Ascending aorta (tissue), 2 donors: ENCODE measurements around the gene SSR2. TPM values are rescaled to one million over a fixed set of nuclear protein-coding genes. Genes with fewer than 3 reads are reported as not detected.

Source experiments
- DNase-seq, 2 donors: peaks; one replicate each; pipeline ENCODE4 v3.0.0-alpha.2; 2019; ENCODE audit warnings: low spot score in 2 of 2
- H3K27ac ChIP-seq, 2 donors: fragments of 200-600 bp; sonication (generic); one replicate each; pipeline ENCODE4 v1.5.1; 2016 to 2017; ENCODE audit warnings: mild to moderate bottlenecking in 1 of 2
- H3K27me3 ChIP-seq: fragments of 200-600 bp; sonication (generic); one replicate; pipeline ENCODE4 v1.5.1; 2017
- H3K36me3 ChIP-seq, 2 donors: fragments of 200-600 bp; sonication (generic); one replicate each; pipeline ENCODE4 v1.5.1; 2016
- H3K4me1 ChIP-seq, 2 donors: fragments of 200-600 bp; sonication (generic); one replicate each; pipeline ENCODE4 v1.5.1; 2016 to 2017; ENCODE audit warnings: mild to moderate bottlenecking in 1 of 2
- H3K4me3 ChIP-seq, 2 donors: fragments of 200-600 bp; sonication (generic); one replicate each; pipeline ENCODE4 v1.5.1; 2016 to 2017; ENCODE audit warnings: mild to moderate bottlenecking in 1 of 2
- H3K9me3 ChIP-seq, 2 donors: fragments of 200-600 bp; sonication (generic); one replicate each; pipeline ENCODE4 v1.5.1; 2016
- CTCF ChIP-seq, 3 experiments: fragments of 200-600 bp in 2 of 3; fragments of 450-650 bp in 1 of 3; sonication (generic) in 2 of 3; IDR thresholded peaks; one replicate each; pipeline ENCODE4 v1.5.1; 2016 to 2019; ENCODE audit warnings: antibody characterized with exemption in 3 of 3, mild to moderate bottlenecking in 1 of 3, moderate library complexity in 1 of 3
- intact Hi-C: fragments of 100-400 bp; cut with DNase I; formaldehyde crosslinking; loops from one replicate; pipeline ENCODE4 v1.15.1; 2023
- total RNA-seq: library from RNA; depleted of rRNA; stranded (reverse); fragments of >200 nt; gene quantifications from one replicate; pipeline ENCODE4 v1.1.0, GENCODE V29; 2016

The SSR2 gene
- 103 TPM for total RNA-seq

- H3K4me3 ChIP-seq, result peak within 1 kb of the TSS; percentile 90 to 93
- peak within 1 kb of the TSS; percentile 90 to 91 for H3K27ac ChIP-seq
- no peak for TF ChIP-seq CTCF (IDR thresholded peaks at IDR 0.05)
- intact Hi-C loops, result loop anchor here (2.0 kb wide), 1 partner anchor 34 kb away; the partner anchor contains the start of gene LAMTOR2
- H3K27me3 ChIP-seq, result no peaks in the 10 kb centered on the region
- no peaks in the 10 kb centered on the region for H3K9me3 ChIP-seq
- peaks cover 4 to 9% of the 10 kb centered on the region in 2 donors for H3K4me1 ChIP-seq
- peaks cover 24 to 34% of the 10 kb centered on the region in 2 donors for H3K36me3 ChIP-seq
- peak; percentile 68 to 95 for DNase-seq
Measured at GRCh38 chr1:156020293-156021092, at the start of gene SSR2. TSS of gene SSR2 (minus strand) at chr1:156020951. CDS start at chr1:156020167, 784 bp downstream.

DNA sequence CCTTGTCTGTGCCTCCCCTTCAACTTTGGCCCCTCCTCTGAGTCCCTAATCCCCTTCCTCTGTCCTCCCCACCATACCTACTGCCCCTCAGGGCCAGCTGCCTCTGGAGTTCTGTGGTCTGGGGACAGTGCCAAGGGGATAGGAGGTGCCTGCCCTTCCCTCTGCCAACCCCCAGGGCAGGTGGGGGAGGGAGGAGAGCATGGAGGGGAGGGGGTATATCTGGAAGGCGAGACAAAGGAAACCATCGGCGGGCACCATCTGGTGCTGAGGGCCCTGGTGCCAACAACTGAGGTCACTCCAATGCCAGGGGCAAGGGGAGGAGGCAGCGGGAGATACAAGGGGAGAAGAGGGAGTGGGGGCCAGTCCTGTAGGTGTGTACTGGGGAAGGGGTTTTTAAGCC lies 49.8 kb upstream of the SSR2 start:
- intact Hi-C loops, result no loop called here
- H3K9me3 ChIP-seq, result no peaks in the 10 kb centered on the region
- H3K36me3 ChIP-seq, result no peaks in the 10 kb centered on the region
- no peaks in the 10 kb centered on the region for H3K4me1 ChIP-seq
- DNase-seq, result no peak
- H3K27me3 ChIP-seq, result no peaks in the 10 kb centered on the region
- TF ChIP-seq CTCF (IDR thresholded peaks at IDR 0.05), result no peak
- no peak overlapping the region for H3K27ac ChIP-seq
- H3K4me3 ChIP-seq, result no peak overlapping the region

- no peaks in the 10 kb centered on the region for H3K9me3 ChIP-seq
- intact Hi-C loops, result no loop called here
- DNase-seq, result no peak
- no peaks in the 10 kb centered on the region for H3K27me3 ChIP-seq
- no peaks in the 10 kb centered on the region for H3K36me3 ChIP-seq
- no peak overlapping the region for H3K27ac ChIP-seq
- no peak overlapping the region for H3K4me3 ChIP-seq
- H3K4me1 ChIP-seq, result no peaks in the 10 kb centered on the region
- TF ChIP-seq CTCF (IDR thresholded peaks at IDR 0.05), result no peak
Measured at GRCh38 chr1:156069490-156070455, 49.0 kb upstream of the SSR2 start.

- no peaks in the 10 kb centered on the region for H3K4me1 ChIP-seq
- no peak for TF ChIP-seq CTCF (IDR thresholded peaks at IDR 0.05)
- H3K4me3 ChIP-seq, result no peak overlapping the region
- intact Hi-C loops, result no loop called here
- H3K27me3 ChIP-seq, result no peaks in the 10 kb centered on the region
- H3K27ac ChIP-seq, result no peak overlapping the region
- H3K36me3 ChIP-seq, result no peaks in the 10 kb centered on the region
- DNase-seq, result no peak
- no peaks in the 10 kb centered on the region for H3K9me3 ChIP-seq
Measured at GRCh38 chr1:156067262-156067661, 46.5 kb upstream of the SSR2 start.

GRCh38 chr1:156065871-156066270 lies 45.1 kb upstream of the SSR2 start:
- Histone ChIP-seq H3K9me3 (no peaks in the 10 kb centered on the region), H3K4me1 (no peaks in the 10 kb centered on the region), H3K27ac (no peak overlapping the region), H3K4me3 (no peak overlapping the region), H3K27me3 (no peaks in the 10 kb centered on the region), H3K36me3 (no peaks in the 10 kb centered on the region)
- no peak for TF ChIP-seq CTCF (IDR thresholded peaks at IDR 0.05)
- intact Hi-C loops, result no loop called here
- DNase-seq, result no peak
